HepG2 (cell line): Measurements from ENCODE around the gene SMARCD1. TPM values are rescaled to one million over a fixed set of nuclear protein-coding genes. Genes with fewer than 3 reads are reported as not detected.

Experiments used
- HIC2 ChIP-seq: sonication (generic); formaldehyde crosslinking; IDR thresholded peaks from 2 replicates; pipeline ENCODE4 v1.9.0; 2022; ENCODE audit warnings: low read depth, missing genetic modification reagents
- KLF12 ChIP-seq: sonication (generic); formaldehyde crosslinking; IDR thresholded peaks from 2 replicates; pipeline ENCODE4 v1.4.0; 2020; ENCODE audit warnings: missing genetic modification reagents, borderline replicate concordance
- MTF2 ChIP-seq: sonication (generic); formaldehyde crosslinking; IDR thresholded peaks from 2 replicates; pipeline ENCODE4 v1.5.0; 2020; ENCODE audit warnings: missing genetic modification reagents, borderline replicate concordance
- SMARCC2 ChIP-seq: fragments of 450-650 bp; IDR thresholded peaks from 2 replicates; pipeline ENCODE4 v1.6.1; 2017; ENCODE audit warnings: antibody characterized with exemption, mild to moderate bottlenecking
- ZBTB39 ChIP-seq: sonication (generic); formaldehyde crosslinking; IDR thresholded peaks from 2 replicates; pipeline ENCODE4 v1.5.0; 2020; ENCODE audit warnings: missing genetic modification reagents
- ZNF234 ChIP-seq: sonication (generic); formaldehyde crosslinking; conservative IDR thresholded peaks from 2 replicates; pipeline ENCODE4 v1.5.1; 2020; ENCODE audit warnings: mild to moderate bottlenecking, missing genetic modification reagents
- ZNF441 ChIP-seq: sonication (generic); formaldehyde crosslinking; IDR thresholded peaks from 2 replicates; pipeline ENCODE4 v1.7.0; 2021; ENCODE audit warnings: missing genetic modification reagents, borderline replicate concordance
- ZNF687 ChIP-seq: sonication (generic); formaldehyde crosslinking; IDR thresholded peaks from 2 replicates; pipeline ENCODE4 v1.5.1; 2020; ENCODE audit warnings: mild to moderate bottlenecking, missing genetic modification reagents, moderate library complexity
- polyA plus RNA-seq, 8 experiments: library from polyadenylated mRNA; depleted of rRNA in 3 of 8; stranded (reverse) in 7 of 8; unstranded in 1 of 8; fragments of >200 nt; fragmentation: Illumina TruSeq in 4 of 8; extraction: Trizol in 4 of 8; gene quantifications; 2 replicates each; pipeline versions ENCODE4 v1.2.1 to v1.2.3, GENCODE V29; 2011 to 2016; ENCODE audit warnings: low read depth in 4 of 8, missing spikeins in 1 of 8, mixed read lengths in 1 of 8; ENCODE audit not compliant: insufficient read depth in 1 of 8
- total RNA-seq, 5 experiments: library from RNA; depleted of rRNA; stranded (reverse); fragments of >200 nt; fragmentation: Illumina TruSeq; extraction: Trizol; gene quantifications; 2 replicates each; pipeline ENCODE4 v1.2.3, GENCODE V29; 2016; ENCODE audit warnings: low read depth in 1 of 5
- TF ChIP-seq, protein P1 (sequence below): sonication (generic); formaldehyde crosslinking; IDR thresholded peaks from 2 replicates; pipeline ENCODE4 v1.5.0; 2020; ENCODE audit warnings: mild to moderate bottlenecking, missing genetic modification reagents, borderline replicate concordance
- TF ChIP-seq, protein P2 (sequence below): sonication (generic); IDR thresholded peaks from 2 replicates; pipeline ENCODE4 v1.6.1; 2016; ENCODE audit warnings: low read depth, borderline replicate concordance

The SMARCD1 gene
- total and polyA plus RNA-seq, 2 of the 13 experiments (the other 11 are each of a cell fraction or from before 2014, with no cell fraction given), result 51.7 to 54.6 TPM

DNA sequence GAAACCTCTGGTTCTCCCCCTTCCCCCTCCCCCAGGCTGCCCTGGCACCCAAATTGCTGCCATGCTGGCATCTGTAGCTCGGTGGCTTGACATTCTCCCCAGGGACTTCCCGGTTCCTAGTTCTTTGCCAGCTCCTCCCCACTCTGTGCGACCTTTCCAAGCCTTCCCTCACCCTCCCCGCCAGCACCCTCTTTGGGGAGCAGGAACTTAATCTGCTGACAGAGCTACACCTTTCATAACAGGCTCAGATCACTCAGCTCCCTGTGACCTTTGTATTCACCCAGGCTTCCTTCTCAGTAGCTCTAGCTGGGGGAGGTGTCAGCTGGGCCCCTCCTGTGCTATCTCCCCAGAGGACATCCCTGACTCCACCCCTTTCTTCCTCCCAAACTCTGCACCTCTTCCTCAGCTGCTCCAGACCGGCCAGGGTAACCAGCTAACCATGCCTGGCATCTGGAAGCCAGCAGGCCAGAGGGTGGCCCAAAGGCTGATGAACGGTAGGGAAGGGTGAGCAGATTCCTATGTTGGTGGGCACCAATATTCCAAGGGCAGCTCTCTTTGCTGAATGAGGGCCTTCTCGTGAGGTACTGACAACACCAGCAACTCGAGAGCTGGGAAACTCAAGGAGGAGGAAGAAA, 25.1 kb downstream of the SMARCD1 start (continued):
- TF ChIP-seq, protein P1, sequence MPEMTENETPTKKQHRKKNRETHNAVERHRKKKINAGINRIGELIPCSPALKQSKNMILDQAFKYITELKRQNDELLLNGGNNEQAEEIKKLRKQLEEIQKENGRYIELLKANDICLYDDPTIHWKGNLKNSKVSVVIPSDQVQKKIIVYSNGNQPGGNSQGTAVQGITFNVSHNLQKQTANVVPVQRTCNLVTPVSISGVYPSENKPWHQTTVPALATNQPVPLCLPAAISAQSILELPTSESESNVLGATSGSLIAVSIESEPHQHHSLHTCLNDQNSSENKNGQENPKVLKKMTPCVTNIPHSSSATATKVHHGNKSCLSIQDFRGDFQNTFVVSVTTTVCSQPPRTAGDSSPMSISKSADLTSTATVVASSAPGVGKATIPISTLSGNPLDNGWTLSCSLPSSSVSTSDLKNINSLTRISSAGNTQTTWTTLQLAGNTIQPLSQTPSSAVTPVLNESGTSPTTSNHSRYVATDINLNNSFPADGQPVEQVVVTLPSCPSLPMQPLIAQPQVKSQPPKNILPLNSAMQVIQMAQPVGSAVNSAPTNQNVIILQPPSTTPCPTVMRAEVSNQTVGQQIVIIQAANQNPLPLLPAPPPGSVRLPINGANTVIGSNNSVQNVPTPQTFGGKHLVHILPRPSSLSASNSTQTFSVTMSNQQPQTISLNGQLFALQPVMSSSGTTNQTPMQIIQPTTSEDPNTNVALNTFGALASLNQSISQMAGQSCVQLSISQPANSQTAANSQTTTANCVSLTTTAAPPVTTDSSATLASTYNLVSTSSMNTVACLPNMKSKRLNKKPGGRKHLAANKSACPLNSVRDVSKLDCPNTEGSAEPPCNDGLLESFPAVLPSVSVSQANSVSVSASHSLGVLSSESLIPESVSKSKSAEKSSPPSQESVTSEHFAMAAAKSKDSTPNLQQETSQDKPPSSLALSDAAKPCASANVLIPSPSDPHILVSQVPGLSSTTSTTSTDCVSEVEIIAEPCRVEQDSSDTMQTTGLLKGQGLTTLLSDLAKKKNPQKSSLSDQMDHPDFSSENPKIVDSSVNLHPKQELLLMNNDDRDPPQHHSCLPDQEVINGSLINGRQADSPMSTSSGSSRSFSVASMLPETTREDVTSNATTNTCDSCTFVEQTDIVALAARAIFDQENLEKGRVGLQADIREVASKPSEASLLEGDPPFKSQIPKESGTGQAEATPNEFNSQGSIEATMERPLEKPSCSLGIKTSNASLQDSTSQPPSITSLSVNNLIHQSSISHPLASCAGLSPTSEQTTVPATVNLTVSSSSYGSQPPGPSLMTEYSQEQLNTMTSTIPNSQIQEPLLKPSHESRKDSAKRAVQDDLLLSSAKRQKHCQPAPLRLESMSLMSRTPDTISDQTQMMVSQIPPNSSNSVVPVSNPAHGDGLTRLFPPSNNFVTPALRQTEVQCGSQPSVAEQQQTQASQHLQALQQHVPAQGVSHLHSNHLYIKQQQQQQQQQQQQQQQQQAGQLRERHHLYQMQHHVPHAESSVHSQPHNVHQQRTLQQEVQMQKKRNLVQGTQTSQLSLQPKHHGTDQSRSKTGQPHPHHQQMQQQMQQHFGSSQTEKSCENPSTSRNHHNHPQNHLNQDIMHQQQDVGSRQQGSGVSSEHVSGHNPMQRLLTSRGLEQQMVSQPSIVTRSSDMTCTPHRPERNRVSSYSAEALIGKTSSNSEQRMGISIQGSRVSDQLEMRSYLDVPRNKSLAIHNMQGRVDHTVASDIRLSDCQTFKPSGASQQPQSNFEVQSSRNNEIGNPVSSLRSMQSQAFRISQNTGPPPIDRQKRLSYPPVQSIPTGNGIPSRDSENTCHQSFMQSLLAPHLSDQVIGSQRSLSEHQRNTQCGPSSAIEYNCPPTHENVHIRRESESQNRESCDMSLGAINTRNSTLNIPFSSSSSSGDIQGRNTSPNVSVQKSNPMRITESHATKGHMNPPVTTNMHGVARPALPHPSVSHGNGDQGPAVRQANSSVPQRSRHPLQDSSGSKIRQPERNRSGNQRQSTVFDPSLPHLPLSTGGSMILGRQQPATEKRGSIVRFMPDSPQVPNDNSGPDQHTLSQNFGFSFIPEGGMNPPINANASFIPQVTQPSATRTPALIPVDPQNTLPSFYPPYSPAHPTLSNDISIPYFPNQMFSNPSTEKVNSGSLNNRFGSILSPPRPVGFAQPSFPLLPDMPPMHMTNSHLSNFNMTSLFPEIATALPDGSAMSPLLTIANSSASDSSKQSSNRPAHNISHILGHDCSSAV (CRISPR knock-in tag), result no peak
- no peak for TF ChIP-seq ZNF441 (CRISPR knock-in tag)
- peak; percentile 84; the same call in 1 of the 2 replicates for TF ChIP-seq HIC2 (CRISPR knock-in tag)
- no peak for TF ChIP-seq ZBTB39 (CRISPR knock-in tag)
- TF ChIP-seq SMARCC2, result no peak
- TF ChIP-seq ZNF687 (CRISPR knock-in tag), result peak; percentile 74
- no peak for TF ChIP-seq KLF12
- TF ChIP-seq ZNF234 (CRISPR knock-in tag), result no peak
- TF ChIP-seq MTF2, result no peak
- TF ChIP-seq, protein P2, sequence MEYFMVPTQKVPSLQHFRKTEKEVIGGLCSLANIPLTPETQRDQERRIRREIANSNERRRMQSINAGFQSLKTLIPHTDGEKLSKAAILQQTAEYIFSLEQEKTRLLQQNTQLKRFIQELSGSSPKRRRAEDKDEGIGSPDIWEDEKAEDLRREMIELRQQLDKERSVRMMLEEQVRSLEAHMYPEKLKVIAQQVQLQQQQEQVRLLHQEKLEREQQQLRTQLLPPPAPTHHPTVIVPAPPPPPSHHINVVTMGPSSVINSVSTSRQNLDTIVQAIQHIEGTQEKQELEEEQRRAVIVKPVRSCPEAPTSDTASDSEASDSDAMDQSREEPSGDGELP, result peak; percentile 81; the same call in 1 of the 2 replicates
